ENCODE measurements around the gene CHID1. TPM values are rescaled to one million over a fixed set of nuclear protein-coding genes. Genes with fewer than 3 reads are reported as not detected.

CHID1 gene
- total and polyA plus RNA-seq, 2 of the 4 experiments (the other 2 are of a cell fraction): 34.2 to 121 TPM

- Histone ChIP-seq H2AK5ac (ENCODE audit: low read depth, low read length) (peak overlapping the region; percentile 64; the same call in 1 of the 2 replicates), H3K4me2 (ENCODE audit: low read depth, low read length) (no peak overlapping the region), H2BK120ac (ENCODE audit: low read depth, low read length) (no peak overlapping the region; the same call in 1 of the 2 replicates), H3K4me3 (ENCODE audit: insufficient read depth, low read depth, low read length) (no peak overlapping the region), H3K9me1 (ENCODE audit: insufficient read depth, low read length) (peaks cover 11% of the 10 kb centered on the region; the same call in 1 of the 2 replicates), H4K91ac (ENCODE audit: insufficient read depth, low read depth, low read length) (no peak overlapping the region), H3K27ac (ENCODE audit: insufficient read depth, low read length) (no peak overlapping the region), H2BK5ac (ENCODE audit: low read depth, low read length, poor library complexity, severe bottlenecking) (no peak overlapping the region), H2AK9ac (replicated peaks; ENCODE audit: low read depth, low read length, poor library complexity) (peak overlapping the region; percentile 79), H3K56ac (ENCODE audit: extremely low read depth, insufficient read depth, low read length) (no peak overlapping the region), H2BK15ac (ENCODE audit: low read depth, low read length) (no peak overlapping the region), H2BK20ac (ENCODE audit: low read depth, low read length) (no peak overlapping the region), H3K23ac (ENCODE audit: low read depth, low read length) (no peak overlapping the region), H3K79me1 (ENCODE audit: low read depth in 1 of 2, low read length in 2 of 2) (peaks cover 23 to 85% of the 10 kb centered on the region in 2 experiments), H3K27me3 (ENCODE audit: control insufficient read depth, insufficient read depth, low read length) (no peaks in the 10 kb centered on the region), H3K4me1 (ENCODE audit: control insufficient read depth, insufficient read depth, low read length) (peaks cover 42% of the 10 kb centered on the region), H3K9me3 (ENCODE audit: control insufficient read depth, insufficient read depth, low read length) (no peaks in the 10 kb centered on the region), H2AFZ (replicated peaks; ENCODE audit: low read length, poor library complexity) (peak overlapping the region; percentile 54), H4K8ac (ENCODE audit: low read depth in 2 of 2, low read length in 2 of 2) (0 out of 4 replicates have a peak overlapping the region, but pooled peaks of 1 of the 2 experiments have one; percentile 38), H3K18ac (ENCODE audit: low read depth, low read length) (no peak overlapping the region), H4K5ac (ENCODE audit: low read depth, low read length) (no peak overlapping the region), H3K4ac (ENCODE audit: low read depth, low read length) (0 out of 2 replicates have a peak overlapping the region, but pooled peaks have one; percentile 44), H4K20me1 (ENCODE audit: insufficient read depth, low read length) (peaks cover 44% of the 10 kb centered on the region), H3K14ac (replicated peaks; ENCODE audit: low read depth, low read length) (no peak overlapping the region), H3K9ac (ENCODE audit: low read depth, low read length) (no peak overlapping the region), H3K36me3 (ENCODE audit: control insufficient read depth, insufficient read depth, low read length) (peaks cover 2% of the 10 kb centered on the region; the same call in 1 of the 2 replicates)
- WGBS, 2 experiments (ENCODE audit: extremely low coverage in 2 of 2, insufficient read length in 1 of 2): 40% methylated on average over 1 of the region's 14 CpGs; no CpG with 5 or more reads in 1 of the 2 experiments
- no peak for DNase-seq
- TF ChIP-seq MXI1 (IDR thresholded peaks at IDR 0.05; ENCODE audit: borderline replicate concordance, low read depth, low read length): no peak
- TF ChIP-seq SMC3 (IDR thresholded peaks at IDR 0.05; ENCODE audit: low read depth, low read length): peak; percentile 38
- no peak for TF ChIP-seq POLR2A (IDR thresholded peaks at IDR 0.05; ENCODE audit: low read depth, low read length)
- peak; percentile 20; the same call in 1 of the 2 replicates for TF ChIP-seq MAZ (IDR thresholded peaks at IDR 0.05; ENCODE audit: borderline replicate concordance, low read depth, low read length)
- TF ChIP-seq, protein P1, sequence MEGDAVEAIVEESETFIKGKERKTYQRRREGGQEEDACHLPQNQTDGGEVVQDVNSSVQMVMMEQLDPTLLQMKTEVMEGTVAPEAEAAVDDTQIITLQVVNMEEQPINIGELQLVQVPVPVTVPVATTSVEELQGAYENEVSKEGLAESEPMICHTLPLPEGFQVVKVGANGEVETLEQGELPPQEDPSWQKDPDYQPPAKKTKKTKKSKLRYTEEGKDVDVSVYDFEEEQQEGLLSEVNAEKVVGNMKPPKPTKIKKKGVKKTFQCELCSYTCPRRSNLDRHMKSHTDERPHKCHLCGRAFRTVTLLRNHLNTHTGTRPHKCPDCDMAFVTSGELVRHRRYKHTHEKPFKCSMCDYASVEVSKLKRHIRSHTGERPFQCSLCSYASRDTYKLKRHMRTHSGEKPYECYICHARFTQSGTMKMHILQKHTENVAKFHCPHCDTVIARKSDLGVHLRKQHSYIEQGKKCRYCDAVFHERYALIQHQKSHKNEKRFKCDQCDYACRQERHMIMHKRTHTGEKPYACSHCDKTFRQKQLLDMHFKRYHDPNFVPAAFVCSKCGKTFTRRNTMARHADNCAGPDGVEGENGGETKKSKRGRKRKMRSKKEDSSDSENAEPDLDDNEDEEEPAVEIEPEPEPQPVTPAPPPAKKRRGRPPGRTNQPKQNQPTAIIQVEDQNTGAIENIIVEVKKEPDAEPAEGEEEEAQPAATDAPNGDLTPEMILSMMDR (conservative IDR thresholded peaks at IDR 0.05; ENCODE audit: low read depth, low read length): peak; percentile 66
- peak; percentile 74 for TF ChIP-seq RAD21 (IDR thresholded peaks at IDR 0.05; ENCODE audit: low read length)
- TF ChIP-seq, protein P2, sequence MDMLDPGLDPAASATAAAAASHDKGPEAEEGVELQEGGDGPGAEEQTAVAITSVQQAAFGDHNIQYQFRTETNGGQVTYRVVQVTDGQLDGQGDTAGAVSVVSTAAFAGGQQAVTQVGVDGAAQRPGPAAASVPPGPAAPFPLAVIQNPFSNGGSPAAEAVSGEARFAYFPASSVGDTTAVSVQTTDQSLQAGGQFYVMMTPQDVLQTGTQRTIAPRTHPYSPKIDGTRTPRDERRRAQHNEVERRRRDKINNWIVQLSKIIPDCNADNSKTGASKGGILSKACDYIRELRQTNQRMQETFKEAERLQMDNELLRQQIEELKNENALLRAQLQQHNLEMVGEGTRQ (IDR thresholded peaks at IDR 0.05; ENCODE audit: low read depth, low read length): no peak
- TF ChIP-seq FOS (IDR thresholded peaks at IDR 0.05; ENCODE audit: low read depth, low read length): no peak
- TF ChIP-seq ELK1 (IDR thresholded peaks at IDR 0.05; ENCODE audit: borderline replicate concordance, low read depth, low read length): no peak
- TF ChIP-seq RFX5 (IDR thresholded peaks at IDR 0.05; ENCODE audit: low read depth, low read length): no peak
- CTCF ChIA-PET: interaction anchor here (0.8 kb wide), 1 partner anchor 9 kb away, joined by 3 read pairs; no protein-coding TSS in a partner anchor
- BruUV-seq (replicated peaks): no TSS peak
- dilution Hi-C loops (cut with HindIII; ENCODE audit: low sequenced_read_pairs, unreplicated experiment): no loop called here
- intact Hi-C loops (cut with micrococcal nuclease): loop anchor here (10.0 kb wide), 1 partner anchor 206 kb away; no protein-coding TSS in a partner anchor
- POLR2A ChIA-PET (ENCODE audit: unreplicated experiment): no interaction called here
- in situ Hi-C loops (cut with MboI; ENCODE audit: low sequenced_read_pairs): no loop called here
- ATAC-seq (ENCODE audit: low read depth): 0 out of 2 replicates have a peak, but pooled peaks have one; percentile 7
Measured at GRCh38 chr11:848380-848931, 62.2 kb downstream of the CHID1 start.
